G401 (cell line): ENCODE results near the gene PRDM16. TPM values are rescaled to one million over a fixed set of nuclear protein-coding genes. Genes with fewer than 3 reads are reported as not detected.
"Not testable (repeated sequence)": the region's sequence is repeated elsewhere in the genome, so short reads cannot be mapped to it uniquely, and the experiment has no call there.

Experiments used
- DNase-seq: peaks from one replicate; pipeline ENCODE4 v3.0.0-alpha.2; 2015; ENCODE audit warnings: low spot score
- in situ Hi-C: cut with HindIII; loops from 2 replicates; pipeline ENCODE4 v1.10.0; 2016; ENCODE audit warnings: low sequenced_read_pairs, mixed read lengths
- total RNA-seq: library from RNA; depleted of rRNA; stranded (reverse); fragments of >200 nt; shearing (Covaris generic); gene quantifications from 2 replicates; pipeline ENCODE4 v1.2.3, GENCODE V29; 2014

PRDM16 gene
- total RNA-seq, 1 experiment from 2014 or later = 2.8 TPM

DNA sequence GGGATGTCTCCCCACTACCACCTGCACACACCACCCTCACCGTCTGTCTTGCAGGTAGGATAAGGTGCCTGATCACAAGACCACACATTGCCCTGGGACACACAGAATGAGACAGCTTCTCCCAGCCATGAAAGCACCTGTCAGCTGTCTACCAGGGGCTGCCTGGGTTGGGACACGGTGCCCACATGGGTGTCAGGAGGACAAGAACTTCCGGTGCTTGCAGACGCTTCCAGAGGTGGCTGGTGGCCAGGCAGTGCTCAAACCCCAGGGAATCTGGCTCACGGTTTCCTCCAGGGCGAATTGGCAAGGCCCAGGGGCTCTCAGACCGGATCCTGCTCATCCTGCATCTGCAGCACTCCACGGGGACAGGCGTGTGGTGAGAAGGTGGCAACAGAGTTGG is 202.9 kb downstream of the PRDM16 start:
- DNase-seq = no peak
- in situ Hi-C loops = no loop called here

DNA sequence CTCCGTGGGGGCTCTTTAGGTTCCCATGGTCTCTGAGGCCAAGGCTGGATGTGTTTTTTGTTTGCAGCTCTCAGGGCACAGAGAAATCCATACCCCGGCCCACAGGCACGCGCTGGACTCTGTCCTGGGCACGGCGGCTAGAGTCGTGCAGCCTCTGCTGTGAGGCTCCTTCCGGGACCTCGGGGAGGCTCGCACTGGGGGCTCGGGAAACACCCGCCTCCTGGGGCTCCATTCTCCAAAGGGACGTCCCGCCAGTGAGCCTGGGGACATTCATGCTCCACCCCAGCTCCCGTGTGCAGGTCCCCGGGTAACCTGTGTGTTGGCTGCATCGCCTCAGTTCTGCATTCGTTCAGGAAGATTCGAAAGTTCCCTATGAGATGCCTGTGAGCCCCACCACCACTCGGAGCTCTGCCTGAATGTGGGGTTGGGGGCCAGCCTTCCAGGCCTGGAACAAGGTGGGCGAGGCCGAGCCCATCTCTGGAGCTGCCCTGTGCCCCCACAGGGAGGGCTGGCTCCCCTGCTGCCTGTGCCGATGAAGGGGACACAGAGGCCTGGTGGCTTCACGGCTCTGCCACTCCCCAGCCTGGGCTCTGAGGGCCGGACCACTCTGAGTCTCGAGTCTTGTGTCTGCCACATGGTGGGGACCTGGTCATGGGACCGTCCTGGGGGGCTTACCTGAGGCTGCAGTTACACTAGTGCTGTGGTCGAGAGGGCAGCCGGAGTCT is 203.5 kb downstream of the PRDM16 start:
- DNase-seq = no peak
- in situ Hi-C loops = no loop called here

DNA sequence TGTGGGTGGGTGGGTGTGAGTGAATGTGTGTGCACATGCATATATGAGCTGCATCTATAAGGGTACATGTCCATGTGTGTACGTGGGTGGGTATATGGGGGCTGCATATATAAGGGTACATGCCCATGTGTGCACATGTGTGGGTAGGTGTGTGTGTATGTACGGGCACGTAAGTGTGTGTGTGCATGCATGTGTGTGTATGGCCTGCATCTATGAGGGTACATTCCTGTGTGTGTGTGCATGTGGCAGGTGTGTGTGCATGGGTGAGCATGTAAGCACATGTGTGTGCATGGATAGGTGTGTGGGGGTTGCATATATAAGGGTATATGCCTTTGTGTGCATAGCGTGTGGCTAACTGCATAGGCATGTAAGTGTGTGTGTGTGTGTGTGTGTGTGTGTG is 204.4 kb downstream of the PRDM16 start:
- no peak for DNase-seq
- in situ Hi-C loops = no loop called here

DNA sequence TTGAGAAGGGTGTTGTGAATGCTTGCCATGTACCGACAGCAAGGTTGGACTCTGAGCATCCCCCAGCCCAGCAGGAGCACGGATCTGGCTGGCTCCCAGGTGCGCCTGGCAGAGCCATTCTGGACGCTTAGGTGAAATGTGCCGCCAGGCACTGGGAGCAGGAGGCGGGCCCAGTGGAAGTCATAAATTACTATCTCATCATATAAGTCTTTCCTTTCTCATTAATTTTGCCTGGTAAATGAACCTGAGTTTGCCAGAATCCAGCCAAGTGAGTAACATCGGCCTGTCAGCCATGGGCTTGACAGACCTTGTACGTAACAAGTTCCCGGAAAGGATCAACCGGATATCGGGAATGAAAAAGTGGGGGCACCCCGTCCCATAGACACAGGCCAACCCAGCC is 206.0 kb downstream of the PRDM16 start:
- in situ Hi-C loops = no loop called here
- DNase-seq = no peak

DNA sequence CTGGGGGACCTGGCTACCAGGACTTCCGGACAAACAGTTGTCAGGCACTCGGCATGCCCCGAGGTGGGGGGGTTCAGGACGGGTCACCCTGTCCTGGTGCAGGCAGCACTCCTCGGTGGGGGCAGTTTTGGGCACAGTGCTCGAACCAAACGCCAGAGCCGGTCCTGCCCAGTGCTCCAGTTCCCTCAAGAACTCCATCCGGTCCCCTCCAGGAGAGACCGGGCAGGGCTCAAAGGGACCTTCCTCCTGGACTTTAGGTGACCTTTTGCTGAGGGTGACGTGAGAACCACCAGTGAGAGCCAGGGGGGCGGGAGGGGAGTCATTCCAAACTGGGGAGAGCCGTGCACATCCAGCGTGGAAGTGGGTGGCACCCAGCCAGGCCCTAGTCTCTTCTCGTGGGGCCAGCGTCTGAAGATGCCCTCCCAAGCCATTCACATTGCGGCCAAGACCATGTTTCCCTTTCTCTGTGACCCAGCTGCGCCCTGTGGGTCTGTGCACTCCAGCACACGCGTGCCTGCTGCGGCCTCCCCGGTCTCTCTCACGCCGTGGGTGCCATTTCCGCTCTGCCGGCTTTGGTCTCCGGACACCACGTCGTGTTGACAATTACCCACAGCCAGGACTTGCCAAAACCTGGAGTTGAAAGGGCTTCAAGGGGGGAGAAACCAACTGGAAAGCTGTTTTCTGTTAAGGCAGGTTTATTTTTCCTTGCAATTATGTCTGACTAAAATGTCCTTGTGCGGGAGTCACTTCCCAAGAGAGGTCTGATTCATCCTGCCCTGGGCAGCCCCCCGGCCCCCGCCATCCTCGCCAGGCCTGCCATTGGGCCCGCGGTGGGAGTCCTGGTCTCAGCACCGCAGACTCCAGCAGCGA is 206.7 kb downstream of the PRDM16 start:
- in situ Hi-C loops = no loop called here
- DNase-seq = no peak

DNA sequence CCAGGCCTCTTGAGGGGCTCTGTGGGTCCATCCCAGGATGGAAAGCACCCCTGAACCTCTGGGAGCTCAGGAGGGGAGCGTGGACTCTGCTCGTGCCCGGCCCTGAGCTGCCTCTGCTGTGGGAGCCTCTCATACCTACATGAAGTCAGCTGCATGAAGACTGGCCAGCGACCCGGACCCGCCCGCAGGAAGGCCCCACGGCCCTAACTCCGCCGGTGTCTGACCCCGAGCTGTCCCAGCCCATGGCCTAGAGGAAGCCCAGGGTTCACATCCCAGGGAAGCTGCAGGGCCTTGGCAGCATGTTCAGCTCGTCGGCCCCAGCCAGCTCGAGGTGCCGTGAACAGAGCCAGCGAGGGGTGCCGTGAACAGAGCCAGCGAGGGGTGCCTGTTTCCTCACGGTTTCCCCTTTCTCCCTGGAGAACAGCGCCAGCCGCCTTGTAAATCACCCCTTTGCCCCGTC is 207.4 kb downstream of the PRDM16 start:
- no peak for DNase-seq
- in situ Hi-C loops = no loop called here

DNA sequence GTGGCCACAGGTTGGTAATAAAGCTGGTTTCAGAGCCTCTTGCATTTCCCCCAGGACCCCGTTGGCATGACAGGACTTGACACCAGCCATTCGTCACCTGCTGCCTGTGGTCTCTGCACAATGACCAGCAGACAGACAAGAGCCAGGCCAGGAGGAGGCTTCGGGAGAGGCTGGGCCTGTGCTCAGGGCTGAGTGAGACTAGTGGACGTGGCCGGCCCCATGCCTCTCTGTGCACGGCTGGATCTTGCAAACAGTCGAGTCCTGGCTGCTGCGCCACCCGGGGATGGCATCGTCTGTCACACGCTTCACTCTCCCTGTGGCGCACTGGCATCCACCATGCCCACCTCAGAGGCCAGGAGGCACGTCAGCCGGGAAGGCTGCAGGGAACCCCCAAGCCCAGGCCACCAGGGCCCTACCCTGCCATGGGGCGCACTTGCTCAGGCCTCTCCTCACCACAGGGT is 208.0 kb downstream of the PRDM16 start:
- DNase-seq = no peak
- in situ Hi-C loops = no loop called here

DNA sequence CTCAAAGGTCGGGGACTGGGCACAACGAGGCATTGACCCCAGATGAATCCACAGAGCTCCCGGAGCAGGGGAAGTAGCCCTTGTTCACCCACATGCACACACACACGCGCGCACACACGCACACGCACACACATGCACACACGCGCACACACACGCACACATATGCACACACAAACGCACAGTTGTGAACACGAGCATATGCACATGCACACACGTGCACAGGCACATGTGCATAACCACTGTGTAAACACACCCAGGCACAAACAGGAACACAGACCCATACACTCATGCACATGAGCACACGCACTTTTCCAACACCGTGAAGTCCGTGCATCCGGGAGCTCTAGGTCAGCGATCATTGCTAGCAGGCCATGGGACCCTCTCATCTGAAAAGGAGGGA is 208.6 kb downstream of the PRDM16 start:
- in situ Hi-C loops = no loop called here

DNA sequence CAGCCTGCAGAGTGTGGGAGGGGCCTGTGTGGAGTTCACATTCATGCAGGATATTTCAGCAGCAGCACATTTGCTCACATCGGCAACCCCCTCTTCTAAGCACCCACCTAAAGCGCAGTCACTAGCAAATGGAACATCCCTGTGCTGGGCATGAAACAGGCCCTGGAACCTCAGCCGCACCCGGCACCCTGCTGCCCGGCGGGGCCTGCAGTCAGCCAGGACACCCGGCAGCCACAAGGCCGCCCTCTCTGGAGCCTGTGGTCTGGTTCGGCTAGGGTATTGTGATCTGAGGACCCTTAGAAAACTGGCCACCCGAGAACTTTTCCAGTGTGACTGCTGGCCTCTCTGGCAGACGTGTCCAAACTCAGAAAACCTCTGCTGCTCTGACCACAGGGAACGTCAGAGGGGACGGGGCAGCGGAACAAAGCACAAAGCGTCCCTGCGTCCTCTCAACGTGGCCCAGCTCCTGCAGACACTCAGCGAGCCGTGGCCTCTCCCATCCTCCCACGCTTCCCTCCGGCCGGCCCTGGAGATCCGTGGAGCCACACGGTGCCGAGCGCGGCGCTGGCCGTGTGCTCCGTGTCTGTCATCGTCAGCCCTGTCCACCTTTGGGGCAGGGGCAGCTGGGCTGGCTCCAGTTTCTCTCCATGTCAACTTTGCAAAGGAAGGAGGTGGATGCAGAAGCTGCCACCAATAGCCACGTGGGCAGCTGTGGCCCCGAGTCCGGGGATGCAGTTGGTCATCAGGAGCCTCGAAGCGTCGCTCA is 209.6 kb downstream of the PRDM16 start:
- in situ Hi-C loops = no loop called here
- DNase-seq = no peak

More for the DNA sequence above, 208.6 kb downstream of the PRDM16 start:
- DNase-seq = no peak

DNA sequence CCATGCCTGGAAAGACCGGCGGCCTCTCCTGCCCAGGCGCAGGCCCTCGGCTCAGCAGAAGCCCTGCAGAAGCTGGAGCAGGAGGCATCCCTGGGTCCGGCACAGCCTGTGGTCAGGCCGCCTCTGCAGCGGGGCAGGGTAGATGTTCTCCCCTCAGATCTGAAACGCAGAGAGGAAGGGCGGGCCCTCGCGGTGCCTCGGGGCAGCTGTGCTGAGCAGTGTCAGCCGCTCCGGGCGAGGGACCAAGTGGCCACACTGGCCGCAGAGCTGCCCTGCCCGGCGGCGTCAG is 210.1 kb downstream of the PRDM16 start:
- DNase-seq = no peak
- in situ Hi-C loops = no loop called here

DNA sequence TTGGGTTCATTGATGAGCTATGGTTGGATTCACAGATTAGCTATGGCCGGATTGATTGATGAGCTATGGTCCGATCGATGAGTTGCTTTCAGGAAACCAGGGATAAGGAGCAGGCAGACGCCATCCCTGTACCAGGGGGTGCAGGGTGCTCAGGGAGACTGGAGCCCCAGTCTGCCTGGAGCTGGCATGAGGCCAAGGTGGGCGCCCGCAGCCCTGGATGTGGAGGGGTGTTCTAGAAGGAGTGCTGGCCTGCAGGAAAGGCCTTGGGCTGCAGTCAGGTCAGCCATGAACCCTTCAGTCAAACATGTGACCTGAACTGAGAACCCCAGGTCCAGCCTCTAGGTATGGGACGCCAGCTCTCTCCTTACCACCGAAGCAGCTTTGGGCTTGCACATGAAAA is 212.7 kb downstream of the PRDM16 start:
- in situ Hi-C loops = no loop called here
- DNase-seq = no peak

DNA sequence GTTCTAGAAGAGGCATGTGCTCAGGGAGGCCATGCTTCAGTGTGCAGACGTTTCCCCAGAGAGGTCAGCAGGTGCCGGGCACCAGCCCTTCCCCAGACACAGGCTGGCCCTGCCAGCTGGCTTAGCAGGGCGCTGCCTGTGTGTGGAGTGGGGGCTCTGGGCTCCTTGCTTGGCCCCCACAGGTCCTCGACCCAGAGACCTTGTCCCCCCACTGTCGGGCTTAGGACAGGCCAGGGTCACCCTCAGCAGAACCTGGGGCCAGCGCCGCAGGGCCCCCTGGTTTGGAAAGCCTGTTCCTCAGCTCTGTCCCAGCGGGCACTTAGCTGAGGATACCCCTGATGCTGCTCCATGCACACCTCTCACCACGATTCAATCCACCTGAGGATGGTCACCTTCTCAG is 213.2 kb downstream of the PRDM16 start:
- in situ Hi-C loops = no loop called here
- DNase-seq = no peak

DNA sequence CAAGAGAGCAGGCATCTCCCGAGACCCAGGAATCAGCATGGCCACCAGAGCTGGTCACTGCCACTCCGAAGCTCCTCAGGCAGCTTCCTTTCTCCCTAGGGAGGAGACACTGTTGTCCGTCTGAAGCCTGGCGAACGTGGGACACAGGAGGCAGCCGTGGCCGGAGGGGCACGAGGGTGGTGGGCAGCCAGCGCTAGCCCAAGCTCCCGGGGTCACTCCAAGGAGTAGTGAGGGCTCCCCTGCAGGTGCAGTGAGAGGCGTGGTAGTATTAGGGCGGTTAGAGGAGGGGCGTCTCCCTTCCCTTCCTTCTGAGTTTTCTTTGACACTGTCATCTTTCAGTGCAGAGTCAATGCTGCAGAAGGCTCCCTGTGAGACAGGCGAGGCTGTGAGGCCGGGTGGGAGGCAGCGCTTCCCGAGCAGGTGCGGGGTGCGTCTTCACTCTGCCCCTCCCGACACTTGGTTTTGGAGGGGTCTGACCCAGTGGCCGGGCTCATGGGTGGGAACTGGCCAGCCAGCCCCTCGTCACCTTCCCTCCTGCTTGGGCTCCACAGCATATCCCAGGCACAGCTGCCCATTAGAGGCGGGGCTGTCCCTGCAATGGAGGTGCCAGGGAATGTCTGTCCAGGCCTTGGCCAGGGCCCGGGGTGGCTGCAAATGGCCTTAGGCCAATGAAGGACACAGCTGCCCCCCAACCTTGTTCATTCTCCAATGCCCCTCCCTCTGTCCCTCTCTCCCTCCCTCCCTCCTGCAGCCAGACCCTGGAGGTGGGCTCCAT is 213.8 kb downstream of the PRDM16 start:
- DNase-seq = no peak
- in situ Hi-C loops = no loop called here

DNA sequence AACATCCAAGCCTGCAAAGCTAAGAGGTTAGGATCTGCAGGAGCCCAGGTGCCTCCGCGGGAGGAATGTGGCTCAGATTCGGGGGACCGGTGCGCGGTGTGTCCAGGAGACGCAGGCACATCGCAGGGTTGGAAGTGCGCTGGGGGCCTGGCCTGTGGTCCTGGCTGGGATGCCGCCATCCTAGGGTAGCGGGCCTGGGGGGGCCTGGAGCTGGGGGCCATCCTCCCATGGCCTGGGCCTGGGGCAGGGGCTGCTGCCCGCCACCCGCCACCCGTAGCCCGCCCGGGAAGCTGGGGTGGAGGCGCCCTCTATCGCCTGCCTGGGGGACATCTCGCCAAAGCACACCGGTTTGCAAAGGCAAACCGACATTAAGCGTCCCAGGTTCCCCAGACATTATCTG is 214.8 kb downstream of the PRDM16 start:
- peak; percentile 2 for DNase-seq
- in situ Hi-C loops = no loop called here

DNA sequence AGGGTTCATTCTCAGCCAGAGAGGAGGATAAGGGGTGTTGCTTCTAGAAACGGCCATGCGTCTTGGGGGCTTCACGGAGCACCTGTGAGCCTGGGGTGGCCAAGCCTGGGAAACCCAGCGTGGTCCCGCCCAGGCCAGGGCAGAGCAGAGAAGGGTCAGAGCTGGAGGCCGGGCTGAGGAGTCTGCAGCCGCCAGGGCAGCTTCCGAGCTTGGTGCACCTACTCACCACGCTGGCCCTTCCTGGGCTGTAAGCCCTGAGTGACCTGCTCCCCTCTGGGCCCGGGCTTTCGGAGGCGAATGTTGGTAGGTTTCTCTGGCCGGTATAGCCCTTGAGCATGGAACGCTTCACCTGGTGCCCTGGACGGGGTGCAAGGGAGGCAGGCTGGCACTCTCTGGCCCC is 215.7 kb downstream of the PRDM16 start:
- no peak for DNase-seq
- in situ Hi-C loops = no loop called here

DNA sequence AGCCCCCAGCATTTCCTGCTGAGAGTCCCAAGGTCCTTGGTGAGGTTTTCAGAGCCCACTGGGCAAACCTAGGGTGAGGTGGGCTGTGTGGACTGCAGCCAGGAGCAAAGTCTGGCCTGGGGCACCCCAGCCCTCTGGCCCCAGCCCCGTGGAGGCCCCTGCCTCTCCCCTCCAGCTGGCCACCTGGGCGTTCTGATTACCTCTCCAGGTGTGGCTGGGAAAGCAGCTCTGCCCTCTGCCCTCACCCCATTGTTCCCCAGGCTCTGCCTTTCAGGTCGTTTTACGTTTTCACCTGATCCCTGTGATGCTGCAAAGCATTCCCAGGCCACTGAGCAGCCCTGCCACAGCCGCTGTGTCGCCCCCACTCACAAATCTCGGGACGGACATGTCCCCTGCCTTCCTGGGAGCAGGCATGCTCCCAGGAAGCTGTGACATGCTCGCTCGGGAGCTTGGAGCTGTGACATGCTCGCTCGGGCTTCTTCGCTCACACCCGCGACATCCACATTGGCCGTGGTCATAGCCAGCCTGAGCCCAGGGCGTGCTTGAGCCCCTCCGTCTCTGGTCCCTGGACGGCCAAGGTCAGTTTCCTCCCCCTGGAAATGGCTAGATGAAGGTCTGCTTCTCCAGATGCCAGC is 216.2 kb downstream of the PRDM16 start:
- no peak for DNase-seq
- in situ Hi-C loops = no loop called here

DNA sequence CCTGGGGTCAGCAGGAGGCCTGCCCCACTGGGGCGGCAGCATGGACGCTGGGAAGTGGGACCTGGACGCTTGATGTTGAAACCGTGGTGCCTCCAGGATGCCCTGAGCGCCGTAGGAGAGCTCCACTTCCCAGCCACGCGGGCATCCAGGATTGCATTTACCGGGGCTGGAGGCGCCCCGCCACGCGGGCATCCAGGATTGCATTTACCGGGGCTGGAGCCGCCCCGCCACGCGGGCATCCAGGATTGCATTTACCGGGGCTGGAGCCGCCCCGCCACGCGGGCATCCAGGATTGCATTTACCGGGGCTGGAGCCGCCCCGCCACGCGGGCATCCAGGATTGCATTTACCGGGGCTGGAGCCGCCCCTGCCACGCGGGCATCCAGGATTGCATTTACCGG is 218.1 kb downstream of the PRDM16 start:
- DNase-seq, in situ Hi-C loops: not testable (repeated sequence)

DNA sequence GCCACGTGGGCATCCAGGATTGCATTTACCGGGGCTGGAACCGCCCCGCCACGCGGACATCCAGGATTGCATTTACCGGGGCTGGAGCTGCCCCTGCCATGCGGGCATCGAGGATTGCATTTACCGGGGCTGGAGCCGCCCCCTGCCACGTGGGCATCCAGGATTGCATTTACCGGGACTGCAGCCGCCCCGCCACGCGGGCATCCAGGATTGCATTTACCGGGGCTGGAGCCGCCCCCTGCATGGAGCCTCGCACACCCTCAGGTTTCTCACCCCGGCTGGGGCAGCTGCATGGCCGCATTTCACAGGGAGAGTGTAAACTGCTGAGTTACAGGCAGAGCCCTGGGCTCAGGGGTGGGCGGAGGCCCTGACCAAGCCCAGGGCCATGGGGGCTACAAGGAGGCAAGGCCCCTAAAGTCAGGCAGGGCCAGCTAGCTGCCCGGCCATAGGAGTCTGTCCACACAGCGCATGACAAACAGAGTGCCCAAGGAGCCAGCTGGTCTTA is 218.7 kb downstream of the PRDM16 start:
- DNase-seq = no peak
- in situ Hi-C loops = no loop called here

DNA sequence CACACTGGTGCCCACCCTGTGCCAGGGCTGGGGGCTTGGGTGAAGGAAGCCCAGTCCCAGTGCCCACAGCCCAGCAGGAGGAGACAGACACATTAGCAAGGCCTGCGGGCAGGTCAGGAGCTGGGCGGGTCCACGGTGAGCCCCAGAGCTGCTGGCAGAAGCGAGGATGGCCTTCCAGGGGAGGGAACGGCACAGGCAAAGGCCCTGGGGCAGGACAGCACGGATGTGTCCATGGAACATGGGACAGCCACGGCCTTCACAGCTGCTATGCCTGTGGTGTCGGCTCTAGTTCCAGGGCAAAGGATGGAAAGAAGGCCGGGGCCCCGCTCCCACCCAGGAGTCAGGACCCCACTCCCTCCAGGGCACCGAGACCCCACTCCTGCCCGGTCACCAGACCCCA is 220.5 kb downstream of the PRDM16 start:
- DNase-seq = no peak
- in situ Hi-C loops = no loop called here
